ENCODE data around the gene PPOX. TPM values are rescaled to one million over a fixed set of nuclear protein-coding genes. Genes with fewer than 3 reads are reported as not detected.

PPOX gene
- total RNA-seq, 1 experiment from 2014 or later = 23.1 TPM

GRCh38 chr1:161160671-161161145, 5.5 kb upstream of the PPOX start:
- Histone ChIP-seq H3F3A (ENCODE audit: insufficient read depth, low read depth) (peaks cover 34% of the 10 kb centered on the region), H4K20me1 (ENCODE audit: insufficient read depth) (no peaks in the 10 kb centered on the region), H3K4me3 (peak overlapping the region; percentile 94; the same call in 1 of the 2 replicates), H2AFZ (no peak overlapping the region), H3K36me3 (ENCODE audit: low read depth) (peaks cover 12% of the 10 kb centered on the region), H3K9me2 (ENCODE audit: insufficient read depth) (no peaks in the 10 kb centered on the region), H3K79me2 (ENCODE audit: low read depth) (peaks cover 19% of the 10 kb centered on the region), H3K4me2 (peak overlapping the region; percentile 91; the same call in 1 of the 2 replicates), H3K4me1 (replicated peaks; ENCODE audit: insufficient read depth) (peaks cover 24% of the 10 kb centered on the region), H3K9me3 (ENCODE audit: insufficient read depth, low read depth) (no peaks in the 10 kb centered on the region), H3K27ac (no peak overlapping the region), H3K27me3 (ENCODE audit: insufficient read depth, low read depth) (no peaks in the 10 kb centered on the region)
- ChIA-PET POLR2A (ENCODE audit: unreplicated experiment) (no interaction called here), CTCF (no interaction called here)
- BruUV-seq (replicated peaks) = no TSS peak
- intact Hi-C loops (cut with micrococcal nuclease; ENCODE audit: unreplicated experiment) = no loop called here
- no peak for TF ChIP-seq EZH2 (IDR thresholded peaks at IDR 0.05; ENCODE audit: low read depth)
- TF ChIP-seq, protein P1, sequence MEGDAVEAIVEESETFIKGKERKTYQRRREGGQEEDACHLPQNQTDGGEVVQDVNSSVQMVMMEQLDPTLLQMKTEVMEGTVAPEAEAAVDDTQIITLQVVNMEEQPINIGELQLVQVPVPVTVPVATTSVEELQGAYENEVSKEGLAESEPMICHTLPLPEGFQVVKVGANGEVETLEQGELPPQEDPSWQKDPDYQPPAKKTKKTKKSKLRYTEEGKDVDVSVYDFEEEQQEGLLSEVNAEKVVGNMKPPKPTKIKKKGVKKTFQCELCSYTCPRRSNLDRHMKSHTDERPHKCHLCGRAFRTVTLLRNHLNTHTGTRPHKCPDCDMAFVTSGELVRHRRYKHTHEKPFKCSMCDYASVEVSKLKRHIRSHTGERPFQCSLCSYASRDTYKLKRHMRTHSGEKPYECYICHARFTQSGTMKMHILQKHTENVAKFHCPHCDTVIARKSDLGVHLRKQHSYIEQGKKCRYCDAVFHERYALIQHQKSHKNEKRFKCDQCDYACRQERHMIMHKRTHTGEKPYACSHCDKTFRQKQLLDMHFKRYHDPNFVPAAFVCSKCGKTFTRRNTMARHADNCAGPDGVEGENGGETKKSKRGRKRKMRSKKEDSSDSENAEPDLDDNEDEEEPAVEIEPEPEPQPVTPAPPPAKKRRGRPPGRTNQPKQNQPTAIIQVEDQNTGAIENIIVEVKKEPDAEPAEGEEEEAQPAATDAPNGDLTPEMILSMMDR (conservative IDR thresholded peaks at IDR 0.05) = no peak
- no peak for DNase-seq

DNA sequence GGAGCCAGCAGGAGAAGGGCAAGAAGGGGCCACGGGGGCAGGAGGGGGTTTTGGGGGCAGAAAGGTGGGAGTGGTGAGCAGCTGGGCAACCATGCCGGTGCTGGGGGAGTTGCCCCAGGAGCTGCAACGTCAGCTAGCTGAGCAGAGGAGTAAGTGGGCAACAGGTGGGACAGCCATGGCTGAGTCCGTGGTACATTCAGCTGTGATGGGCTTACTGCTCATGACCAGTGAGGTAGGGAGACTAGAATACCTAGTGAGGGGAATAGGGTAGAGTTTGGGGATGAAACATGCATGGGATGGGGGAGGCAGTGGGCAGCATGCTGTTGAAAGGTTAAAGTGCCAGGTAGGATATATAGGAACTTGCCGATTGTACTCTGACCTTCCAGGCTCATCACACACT, 4.6 kb upstream of the PPOX start:
- Histone ChIP-seq H2AFZ (no peak overlapping the region), H3K79me2 (ENCODE audit: low read depth) (peaks cover 19% of the 10 kb centered on the region), H3K27ac (no peak overlapping the region), H3K4me1 (replicated peaks; ENCODE audit: insufficient read depth) (peaks cover 24% of the 10 kb centered on the region), H3K9me3 (ENCODE audit: insufficient read depth, low read depth) (no peaks in the 10 kb centered on the region), H3K36me3 (ENCODE audit: low read depth) (peaks cover 11% of the 10 kb centered on the region), H3K27me3 (ENCODE audit: insufficient read depth, low read depth) (no peaks in the 10 kb centered on the region), H3K4me2 (no peak overlapping the region), H3F3A (ENCODE audit: insufficient read depth, low read depth) (peaks cover 37% of the 10 kb centered on the region), H3K9me2 (ENCODE audit: insufficient read depth) (no peaks in the 10 kb centered on the region), H4K20me1 (ENCODE audit: insufficient read depth) (no peaks in the 10 kb centered on the region), H3K4me3 (no peak overlapping the region)
- BruUV-seq (replicated peaks) = no TSS peak
- CTCF ChIA-PET = no interaction called here
- no peak for TF ChIP-seq EZH2 (IDR thresholded peaks at IDR 0.05; ENCODE audit: low read depth)
- TF ChIP-seq, protein P1 (conservative IDR thresholded peaks at IDR 0.05) = no peak
- no peak for DNase-seq
- intact Hi-C loops (cut with micrococcal nuclease; ENCODE audit: unreplicated experiment) = no loop called here
- POLR2A ChIA-PET (ENCODE audit: unreplicated experiment) = no interaction called here

DNA sequence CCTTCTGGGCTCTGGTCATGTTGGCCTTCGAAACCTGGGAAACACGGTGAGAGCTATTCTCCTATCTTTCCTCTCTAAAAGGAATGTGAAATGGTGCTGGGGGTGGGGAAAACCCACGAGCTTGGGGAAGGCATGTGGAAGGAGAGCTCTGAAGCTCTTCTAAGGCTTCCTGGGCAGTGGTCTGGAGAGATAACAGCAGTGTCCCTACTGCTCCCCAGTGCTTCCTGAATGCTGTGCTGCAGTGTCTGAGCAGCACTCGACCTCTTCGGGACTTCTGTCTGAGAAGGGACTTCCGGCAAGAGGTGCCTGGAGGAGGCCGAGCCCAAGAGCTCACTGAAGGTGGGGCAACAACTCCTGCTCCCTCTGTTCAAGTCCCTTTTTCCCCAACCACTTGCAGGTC, 4.2 kb upstream of the PPOX start:
- ChIA-PET CTCF (no interaction called here), POLR2A (ENCODE audit: unreplicated experiment) (interaction anchor here (0.7 kb wide), 1 partner anchor 109 kb away, joined by 3 read pairs; no protein-coding TSS in a partner anchor)
- peaks cover 39% of the 10 kb centered on the region for H3F3A ChIP-seq (ENCODE audit: insufficient read depth, low read depth)
- H4K20me1 ChIP-seq (ENCODE audit: insufficient read depth) = no peaks in the 10 kb centered on the region
- no peak for DNase-seq
- peaks cover 25% of the 10 kb centered on the region for H3K4me1 ChIP-seq (replicated peaks; ENCODE audit: insufficient read depth)
- H3K4me2 ChIP-seq = no peak overlapping the region
- H3K27ac ChIP-seq = no peak overlapping the region
- no peak for TF ChIP-seq EZH2 (IDR thresholded peaks at IDR 0.05; ENCODE audit: low read depth)
- TF ChIP-seq, protein P1 (conservative IDR thresholded peaks at IDR 0.05) = no peak
- H3K79me2 ChIP-seq (ENCODE audit: low read depth) = peaks cover 19% of the 10 kb centered on the region
- BruUV-seq (replicated peaks) = no TSS peak
- H3K27me3 ChIP-seq (ENCODE audit: insufficient read depth, low read depth) = no peaks in the 10 kb centered on the region
- no peaks in the 10 kb centered on the region for H3K9me2 ChIP-seq (ENCODE audit: insufficient read depth)
- no peak overlapping the region for H3K4me3 ChIP-seq
- peaks cover 8% of the 10 kb centered on the region for H3K36me3 ChIP-seq (ENCODE audit: low read depth)
- no peaks in the 10 kb centered on the region for H3K9me3 ChIP-seq (ENCODE audit: insufficient read depth, low read depth)
- H2AFZ ChIP-seq = no peak overlapping the region
- intact Hi-C loops (cut with micrococcal nuclease; ENCODE audit: unreplicated experiment) = no loop called here
